Gastrocnemius medialis (tissue), 4 donors: ENCODE measurements around the gene MGST1.

ENCODE experiments used
- CTCF ChIP-seq, 5 experiments: fragments of 450-650 bp in 3 of 5; fragments of 200-600 bp in 2 of 5; sonication (generic) in 2 of 5; IDR thresholded peaks in 4 of 5; conservative IDR thresholded peaks in 1 of 5; 1 replicate in 4 of 5; 2 replicates in 1 of 5; pipeline ENCODE4 v1.5.1; 2016 to 2019; ENCODE audit warnings: antibody characterized with exemption in 5 of 5, mild to moderate bottlenecking in 3 of 5, moderate library complexity in 3 of 5
- POLR2A ChIP-seq, 2 donors: fragments of 450-650 bp; IDR thresholded peaks; one replicate each; pipeline ENCODE4 v1.6.1; 2017; ENCODE audit warnings: antibody characterized with exemption in 2 of 2, mild to moderate bottlenecking in 2 of 2, moderate library complexity in 2 of 2

GRCh38 chr12:16361142-16361783, 13.8 kb downstream of the MGST1 start:
- TF ChIP-seq CTCF (IDR thresholded peaks at IDR 0.05 in 4 of 5, conservative IDR thresholded peaks at IDR 0.05 in 1 of 5) (no peak), POLR2A (IDR thresholded peaks at IDR 0.05) (no peak)
